SJSA1 (cell line): ENCODE results near the gene HOMER3. TPM values are rescaled to one million over a fixed set of nuclear protein-coding genes. Genes with fewer than 3 reads are reported as not detected.

Experiments used
- DNase-seq, 2 experiments: peaks; one replicate each; pipeline ENCODE4 v3.0.0-alpha.2; 2015 to 2020; ENCODE audit warnings: low spot score in 2 of 2, low read depth in 1 of 2
- H3K27ac ChIP-seq: fragments of 250-450 bp; sonication (Bioruptor Pico); 2 replicates; pipeline ENCODE4 v1.5.1; 2020; ENCODE audit warnings: mild to moderate bottlenecking, moderate library complexity
- H3K27me3 ChIP-seq: fragments of 250-450 bp; sonication (Bioruptor Pico); replicated peaks from 2 replicates; pipeline ENCODE4 v1.5.1; 2020; ENCODE audit warnings: mild to moderate bottlenecking, moderate library complexity
- H3K36me3 ChIP-seq: fragments of 250-450 bp; sonication (Bioruptor Pico); 2 replicates; pipeline ENCODE4 v1.5.1; 2020; ENCODE audit warnings: mild to moderate bottlenecking
- H3K4me1 ChIP-seq: fragments of 250-450 bp; sonication (Bioruptor Pico); replicated peaks from 2 replicates; pipeline ENCODE4 v1.6.1; 2021; ENCODE audit warnings: mild to moderate bottlenecking
- H3K4me3 ChIP-seq: fragments of 250-450 bp; sonication (Bioruptor Pico); 2 replicates; pipeline ENCODE4 v1.5.1; 2020; ENCODE audit warnings: mild to moderate bottlenecking
- H3K9me3 ChIP-seq: fragments of 250-450 bp; sonication (Bioruptor Pico); replicated peaks from 2 replicates; pipeline ENCODE4 v1.5.1; 2020; ENCODE audit warnings: mild to moderate bottlenecking
- total RNA-seq: library from RNA; depleted of rRNA; stranded (reverse); fragments of >200 nt; shearing (Covaris generic); gene quantifications from 2 replicates; pipeline ENCODE4 v1.2.3, GENCODE V29; 2014; rRNA removed

HOMER3 gene
- total RNA-seq: 53.7 and 79.3 TPM in 2 replicates

- Histone ChIP-seq H3K27me3 (no peaks in the 10 kb centered on the region), H3K9me3 (no peaks in the 10 kb centered on the region), H3K4me3 (peak within 1 kb of the TSS; percentile 91), H3K4me1 (peaks cover 9% of the 10 kb centered on the region), H3K36me3 (peaks cover 16% of the 10 kb centered on the region), H3K27ac (peak within 1 kb of the TSS; percentile 64)
- DNase-seq: peak; percentile 26 to 77
Observed at GRCh38 chr19:18940769-18941627, at the start of gene HOMER3. Gene HOMER3, minus strand, starts transcription at chr19:18941217. Its CDS starts 2,235 bp downstream, at chr19:18938982.

DNA sequence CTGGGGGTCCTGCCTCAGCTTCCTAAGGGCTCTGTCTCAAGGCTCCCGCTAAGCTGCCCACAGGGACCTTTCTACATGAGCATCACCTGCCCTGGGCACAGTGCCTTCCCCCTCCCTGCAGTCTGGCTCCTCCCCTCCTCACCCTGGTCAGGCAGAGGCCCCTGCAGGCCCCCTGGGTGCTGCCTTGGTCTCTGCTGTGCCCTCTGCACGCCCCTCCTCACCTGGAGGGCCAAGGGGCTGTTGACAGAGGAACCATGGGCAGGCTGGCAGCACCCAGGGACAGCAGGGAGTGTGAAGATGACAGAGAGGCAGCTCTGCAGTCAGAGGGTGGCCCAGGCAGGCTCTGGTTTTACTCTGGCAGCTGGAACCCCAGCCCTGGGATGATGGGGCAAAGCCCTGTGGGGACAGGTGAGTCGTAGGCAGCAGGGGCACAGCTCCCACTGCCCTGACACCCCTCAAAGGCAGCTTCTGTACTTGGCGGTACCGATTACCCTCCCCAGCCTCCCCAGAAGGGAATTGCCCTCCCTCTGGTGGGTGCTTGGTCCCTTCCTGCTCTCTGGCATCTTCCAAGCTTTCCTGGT, 49.2 kb upstream of the HOMER3 start:
- H3K4me3 ChIP-seq: no peak overlapping the region
- no peaks in the 10 kb centered on the region for H3K27me3 ChIP-seq
- H3K36me3 ChIP-seq: peaks cover 47% of the 10 kb centered on the region
- no peak overlapping the region for H3K27ac ChIP-seq
- DNase-seq: no peak
- no peaks in the 10 kb centered on the region for H3K9me3 ChIP-seq
- H3K4me1 ChIP-seq: no peaks in the 10 kb centered on the region

- no peak overlapping the region for H3K4me3 ChIP-seq
- H3K9me3 ChIP-seq: no peaks in the 10 kb centered on the region
- no peaks in the 10 kb centered on the region for H3K27me3 ChIP-seq
- no peaks in the 10 kb centered on the region for H3K4me1 ChIP-seq
- DNase-seq: no peak
- no peak overlapping the region for H3K27ac ChIP-seq
- peaks cover 38% of the 10 kb centered on the region for H3K36me3 ChIP-seq
Observed at GRCh38 chr19:18989316-18989715, 48.3 kb upstream of the HOMER3 start.

DNA sequence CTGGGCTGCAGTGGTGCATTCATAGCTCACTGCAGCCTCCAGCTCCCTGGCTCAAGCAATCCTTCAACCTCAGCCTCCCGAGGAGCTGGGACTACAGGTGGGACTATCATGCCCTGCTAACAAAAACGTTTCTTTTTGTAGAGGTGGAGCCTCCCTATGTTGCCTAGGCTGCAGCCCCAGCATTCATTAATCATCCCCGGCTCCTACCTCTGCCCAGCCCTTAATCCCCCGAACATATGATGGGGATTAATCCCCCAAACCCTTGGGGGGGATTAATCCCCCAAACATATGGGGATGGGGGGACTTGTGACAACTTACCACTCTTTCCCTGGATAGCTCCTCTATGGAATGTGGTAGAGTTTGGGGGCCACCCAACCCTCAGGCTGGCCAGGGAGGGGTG, 46.4 kb upstream of the HOMER3 start:
- no peak overlapping the region for H3K27ac ChIP-seq
- H3K9me3 ChIP-seq: no peaks in the 10 kb centered on the region
- peaks cover 19% of the 10 kb centered on the region for H3K36me3 ChIP-seq
- H3K27me3 ChIP-seq: no peaks in the 10 kb centered on the region
- no peak overlapping the region for H3K4me3 ChIP-seq
- H3K4me1 ChIP-seq: no peaks in the 10 kb centered on the region
- DNase-seq: no peak

- Histone ChIP-seq H3K27me3 (no peaks in the 10 kb centered on the region), H3K27ac (no peak overlapping the region), H3K4me3 (no peak overlapping the region), H3K4me1 (no peaks in the 10 kb centered on the region), H3K36me3 (peaks cover 1% of the 10 kb centered on the region; the same call in 1 of the 2 replicates), H3K9me3 (no peaks in the 10 kb centered on the region)
- no peak for DNase-seq
Observed at GRCh38 chr19:18985257-18985656, 44.2 kb upstream of the HOMER3 start.

DNA sequence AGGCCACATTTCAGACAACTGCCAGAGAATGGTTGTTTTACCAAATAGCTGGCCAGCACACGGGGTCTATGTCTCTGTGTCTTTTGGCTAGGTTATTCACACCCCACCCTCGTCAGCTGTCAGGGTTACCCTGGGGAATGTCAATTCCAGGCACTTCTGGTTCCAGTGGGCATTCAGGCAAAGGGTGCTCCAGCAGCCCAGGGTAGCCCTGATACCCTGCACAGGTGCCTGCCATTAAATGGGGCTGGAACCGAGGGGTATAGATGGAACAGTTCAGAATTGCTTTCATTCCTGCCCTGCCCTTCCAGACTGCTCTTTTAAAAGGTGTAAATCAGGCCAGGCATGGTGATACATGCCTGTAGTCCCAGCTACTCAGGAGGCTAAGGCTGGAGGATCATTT, 43.2 kb upstream of the HOMER3 start:
- Histone ChIP-seq H3K9me3 (no peaks in the 10 kb centered on the region), H3K27ac (no peak overlapping the region), H3K27me3 (no peaks in the 10 kb centered on the region), H3K36me3 (no peaks in the 10 kb centered on the region), H3K4me3 (no peak overlapping the region), H3K4me1 (no peaks in the 10 kb centered on the region)
- no peak for DNase-seq

GRCh38 chr19:18982669-18983068, 41.7 kb upstream of the HOMER3 start:
- Histone ChIP-seq H3K27ac (no peak overlapping the region), H3K36me3 (no peaks in the 10 kb centered on the region), H3K9me3 (no peaks in the 10 kb centered on the region), H3K4me1 (no peaks in the 10 kb centered on the region), H3K27me3 (no peaks in the 10 kb centered on the region), H3K4me3 (no peak overlapping the region)
- DNase-seq: no peak

GRCh38 chr19:18980432-18981020, 39.5 kb upstream of the HOMER3 start:
- Histone ChIP-seq H3K27ac (no peak overlapping the region), H3K36me3 (no peaks in the 10 kb centered on the region), H3K4me3 (no peak overlapping the region), H3K27me3 (no peaks in the 10 kb centered on the region), H3K9me3 (no peaks in the 10 kb centered on the region), H3K4me1 (no peaks in the 10 kb centered on the region)
- no peak for DNase-seq

DNA sequence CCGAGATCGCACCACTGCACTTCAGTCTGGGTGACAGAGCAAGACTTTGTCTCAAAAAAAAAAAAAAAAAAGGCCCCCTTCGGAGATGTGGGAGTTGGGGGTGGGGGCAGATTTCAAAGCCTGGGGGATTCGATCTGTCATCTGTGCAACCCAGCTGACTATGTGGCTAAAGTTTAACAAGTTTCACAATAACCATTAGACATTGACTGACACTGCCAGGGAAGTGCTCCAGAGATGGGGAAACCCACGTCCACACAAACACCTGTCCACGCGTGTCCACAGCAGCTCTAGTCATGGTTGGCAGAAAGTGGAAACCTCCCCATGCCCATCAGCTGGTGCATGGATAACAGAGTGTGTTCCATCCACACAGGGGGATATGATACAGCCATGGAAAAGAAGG, 37.6 kb upstream of the HOMER3 start:
- Histone ChIP-seq H3K9me3 (no peaks in the 10 kb centered on the region), H3K36me3 (no peaks in the 10 kb centered on the region), H3K27me3 (no peaks in the 10 kb centered on the region), H3K27ac (no peak overlapping the region), H3K4me3 (no peak overlapping the region), H3K4me1 (no peaks in the 10 kb centered on the region)
- no peak for DNase-seq

GRCh38 chr19:18975869-18976268, 34.9 kb upstream of the HOMER3 start:
- Histone ChIP-seq H3K27ac (no peak overlapping the region), H3K9me3 (no peaks in the 10 kb centered on the region), H3K4me1 (peaks cover 12% of the 10 kb centered on the region), H3K36me3 (no peaks in the 10 kb centered on the region), H3K4me3 (no peak overlapping the region), H3K27me3 (no peaks in the 10 kb centered on the region)
- DNase-seq: no peak

DNA sequence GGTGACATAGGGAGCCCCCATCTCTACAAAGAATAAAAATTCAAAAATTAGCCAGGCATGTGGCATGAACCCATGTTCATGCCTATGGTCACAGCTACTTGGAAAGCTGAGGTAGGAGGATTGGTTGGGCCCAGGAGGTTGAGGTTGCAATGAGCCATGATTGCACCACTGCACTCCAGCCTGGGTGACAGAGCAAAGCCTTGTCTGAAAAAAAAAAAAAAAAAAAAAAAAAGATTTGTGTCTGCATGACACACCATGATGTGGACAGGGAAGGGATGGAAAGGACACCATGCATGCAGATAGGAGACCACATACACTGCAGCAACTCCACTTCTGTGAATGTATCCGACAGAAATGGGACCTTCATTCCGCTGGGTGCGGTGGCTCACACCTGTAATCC, 34.0 kb upstream of the HOMER3 start:
- H3K9me3 ChIP-seq: no peaks in the 10 kb centered on the region
- no peaks in the 10 kb centered on the region for H3K27me3 ChIP-seq
- no peak overlapping the region for H3K4me3 ChIP-seq
- no peak overlapping the region for H3K27ac ChIP-seq
- no peak for DNase-seq
- no peaks in the 10 kb centered on the region for H3K36me3 ChIP-seq
- peaks cover 18% of the 10 kb centered on the region for H3K4me1 ChIP-seq

DNA sequence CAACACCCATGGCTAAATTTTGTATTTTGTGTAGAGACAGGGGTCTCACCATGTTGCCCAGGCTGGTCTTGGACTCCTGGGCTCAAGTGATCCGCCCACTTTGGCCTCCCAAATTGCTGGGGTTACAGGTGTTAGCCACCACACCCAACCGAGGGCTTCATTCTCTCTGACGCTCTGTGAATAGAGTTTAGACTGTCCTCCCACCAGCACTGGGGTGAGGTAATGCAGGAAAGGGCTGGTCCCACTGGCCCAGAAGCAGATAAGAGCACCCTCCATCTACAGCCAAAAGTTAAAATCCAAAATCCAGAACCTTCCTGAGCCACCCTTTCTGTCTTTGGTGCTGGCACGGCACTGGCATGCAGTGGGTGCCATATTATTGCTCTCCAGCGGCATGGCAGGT, 31.8 kb upstream of the HOMER3 start:
- DNase-seq: no peak
- Histone ChIP-seq H3K27ac (no peak overlapping the region), H3K4me3 (no peak overlapping the region), H3K4me1 (peaks cover 26% of the 10 kb centered on the region), H3K27me3 (no peaks in the 10 kb centered on the region), H3K9me3 (no peaks in the 10 kb centered on the region), H3K36me3 (no peaks in the 10 kb centered on the region)

DNA sequence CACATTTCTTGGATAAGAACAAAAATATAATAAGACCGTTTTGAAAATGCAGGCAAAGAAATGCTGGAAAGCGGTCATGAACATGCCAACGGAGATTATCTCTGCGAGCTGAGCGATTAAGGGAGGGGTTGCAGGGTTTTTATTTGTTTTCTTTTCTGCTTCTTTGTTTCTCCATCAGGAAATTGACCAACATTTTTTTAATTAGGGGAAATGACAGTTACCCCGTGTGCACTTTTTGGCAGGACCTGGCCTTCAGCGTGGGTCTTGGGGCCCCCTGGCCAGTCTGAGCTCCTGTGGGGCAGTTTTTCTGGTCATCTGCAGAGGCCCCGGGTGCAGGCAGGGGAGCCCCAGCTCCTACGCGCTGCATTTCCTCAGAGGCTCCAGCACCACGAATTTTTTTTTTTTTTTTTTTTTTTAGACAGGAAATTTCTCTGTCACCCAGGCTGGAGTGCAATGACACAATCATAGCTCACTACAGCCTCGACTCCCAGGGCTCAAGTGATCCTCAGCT, 31.3 kb upstream of the HOMER3 start:
- H3K27ac ChIP-seq: peak overlapping the region; percentile 20; the same call in 1 of the 2 replicates
- peak in 1 of 2 experiments; percentile 31 for DNase-seq
- peaks cover 31% of the 10 kb centered on the region for H3K4me1 ChIP-seq
- no peaks in the 10 kb centered on the region for H3K36me3 ChIP-seq
- no peaks in the 10 kb centered on the region for H3K9me3 ChIP-seq
- no peaks in the 10 kb centered on the region for H3K27me3 ChIP-seq
- H3K4me3 ChIP-seq: no peak overlapping the region
